ENCODE measurements around the gene LAMA3. TPM values are rescaled to one million over a fixed set of nuclear protein-coding genes. Genes with fewer than 3 reads are reported as not detected.

The LAMA3 gene
- total RNA-seq, 1 experiment from 2014 or later: 34.6 TPM

DNA sequence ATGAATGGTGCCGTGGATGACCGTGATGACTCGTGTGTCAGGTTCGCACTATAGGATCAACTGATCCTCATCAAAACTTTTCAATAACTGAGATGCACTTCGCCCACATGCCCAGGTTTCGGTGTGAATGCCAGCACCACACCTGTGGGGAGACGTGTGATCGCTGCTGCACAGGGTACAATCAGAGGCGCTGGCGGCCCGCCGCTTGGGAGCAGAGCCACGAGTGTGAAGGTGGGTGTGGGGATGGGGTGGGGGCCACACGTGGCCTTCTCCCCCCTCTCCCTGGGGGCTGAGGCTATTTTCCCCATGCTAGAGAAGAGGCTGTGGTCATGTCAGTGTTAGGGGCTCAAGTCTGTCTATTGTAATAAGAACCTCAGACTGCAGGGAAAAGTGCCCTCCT, 69.0 kb downstream of the LAMA3 start:
- H3K4me3 Mint-ChIP-seq (ENCODE audit: unreplicated experiment): no peak overlapping the region
- H3K27me3 Mint-ChIP-seq (ENCODE audit: insufficient read depth, unreplicated experiment): no peaks in the 10 kb centered on the region
- ChIA-PET CTCF (no interaction called here), POLR2A (no interaction called here)
- Histone ChIP-seq H3K4me3 (ENCODE audit: low read depth, low read length) (no peak overlapping the region), H3K4me1 (no peaks in the 10 kb centered on the region), H3K36me3 (ENCODE audit: control insufficient read depth, insufficient read depth, low read length) (no peaks in the 10 kb centered on the region), H3K9me3 (no peaks in the 10 kb centered on the region), H3K27me3 (replicated peaks; ENCODE audit: control insufficient read depth, insufficient read depth, low read length) (no peaks in the 10 kb centered on the region)
- H3K27ac Mint-ChIP-seq (ENCODE audit: unreplicated experiment): no peak overlapping the region
- DNase-seq: no peak
- H3K4me1 Mint-ChIP-seq (ENCODE audit: low read depth, unreplicated experiment): no peaks in the 10 kb centered on the region
- intact Hi-C loops (cut with micrococcal nuclease; ENCODE audit: unreplicated experiment): no loop called here
- H3K9me3 Mint-ChIP-seq (ENCODE audit: unreplicated experiment): no peaks in the 10 kb centered on the region
- no peak for TF ChIP-seq CTCF (IDR thresholded peaks at IDR 0.05; ENCODE audit: insufficient read depth in 1 of 2, low read depth in 1 of 2, low read length in 1 of 2, severe bottlenecking in 1 of 2, unreplicated experiment in 1 of 2)
- peaks cover 21% of the 10 kb centered on the region for H3K36me3 Mint-ChIP-seq (ENCODE audit: insufficient read depth, unreplicated experiment)
- no TSS peak for BruUV-seq (replicated peaks)

DNA sequence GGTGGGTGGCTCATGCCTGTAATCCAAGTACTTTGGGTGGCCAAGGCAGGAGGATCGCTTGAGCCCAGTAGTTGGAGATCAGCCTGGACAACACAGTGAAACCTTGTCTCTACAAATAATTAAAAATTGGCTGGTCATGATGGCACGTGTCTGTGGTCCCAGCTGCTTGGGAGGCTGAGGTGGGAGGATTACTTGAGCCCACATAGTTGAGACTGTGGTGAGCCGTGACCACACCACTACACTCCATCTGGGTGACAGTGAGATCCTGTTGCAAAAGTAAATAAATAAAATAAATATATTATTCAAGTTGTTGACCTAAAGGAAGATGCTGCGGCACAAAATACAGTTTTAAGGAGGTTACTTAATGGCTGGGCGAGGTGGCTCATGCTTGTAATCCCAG, 72.7 kb downstream of the LAMA3 start:
- Mint-ChIP-seq H3K27ac (ENCODE audit: unreplicated experiment) (no peak overlapping the region), H3K9me3 (ENCODE audit: unreplicated experiment) (no peaks in the 10 kb centered on the region), H3K36me3 (ENCODE audit: insufficient read depth, unreplicated experiment) (peaks cover 40% of the 10 kb centered on the region), H3K4me1 (ENCODE audit: low read depth, unreplicated experiment) (no peaks in the 10 kb centered on the region), H3K4me3 (ENCODE audit: unreplicated experiment) (no peak overlapping the region), H3K27me3 (ENCODE audit: insufficient read depth, unreplicated experiment) (no peaks in the 10 kb centered on the region)
- DNase-seq: no peak
- Histone ChIP-seq H3K36me3 (ENCODE audit: control insufficient read depth, insufficient read depth, low read length) (no peaks in the 10 kb centered on the region), H3K9me3 (no peaks in the 10 kb centered on the region), H3K4me3 (ENCODE audit: low read depth, low read length) (no peak overlapping the region), H3K4me1 (no peaks in the 10 kb centered on the region), H3K27me3 (replicated peaks; ENCODE audit: control insufficient read depth, insufficient read depth, low read length) (no peaks in the 10 kb centered on the region)
- TF ChIP-seq CTCF (IDR thresholded peaks at IDR 0.05; ENCODE audit: insufficient read depth in 1 of 2, low read depth in 1 of 2, low read length in 1 of 2, severe bottlenecking in 1 of 2, unreplicated experiment in 1 of 2): no peak
- POLR2A ChIA-PET: no interaction called here
- CTCF ChIA-PET: no interaction called here
- intact Hi-C loops (cut with micrococcal nuclease; ENCODE audit: unreplicated experiment): no loop called here
- BruUV-seq (replicated peaks): no TSS peak

DNA sequence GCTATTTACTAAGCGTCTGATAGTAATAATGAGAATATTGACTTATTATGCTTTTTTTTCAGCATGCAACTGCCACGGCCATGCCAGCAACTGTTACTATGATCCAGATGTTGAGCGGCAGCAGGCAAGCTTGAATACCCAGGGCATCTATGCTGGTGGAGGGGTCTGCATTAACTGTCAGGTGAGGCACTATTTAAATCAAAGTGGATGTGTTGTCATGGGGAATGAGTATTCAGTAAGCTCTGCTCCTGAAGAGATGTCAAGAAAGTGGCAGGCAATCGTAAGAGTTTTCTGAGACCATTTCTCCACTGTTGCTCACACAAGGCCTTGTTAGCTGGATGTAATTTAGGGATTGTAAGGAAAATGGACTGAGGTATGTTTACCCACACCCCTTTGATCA, 74.1 kb downstream of the LAMA3 start:
- Mint-ChIP-seq H3K27me3 (ENCODE audit: insufficient read depth, unreplicated experiment) (no peaks in the 10 kb centered on the region), H3K27ac (ENCODE audit: unreplicated experiment) (no peak overlapping the region), H3K9me3 (ENCODE audit: unreplicated experiment) (no peaks in the 10 kb centered on the region), H3K4me1 (ENCODE audit: low read depth, unreplicated experiment) (no peaks in the 10 kb centered on the region), H3K4me3 (ENCODE audit: unreplicated experiment) (no peak overlapping the region), H3K36me3 (ENCODE audit: insufficient read depth, unreplicated experiment) (peaks cover 42% of the 10 kb centered on the region)
- ChIA-PET POLR2A (no interaction called here), CTCF (no interaction called here)
- intact Hi-C loops (cut with micrococcal nuclease; ENCODE audit: unreplicated experiment): no loop called here
- no peaks in the 10 kb centered on the region for H3K27me3 ChIP-seq (replicated peaks; ENCODE audit: control insufficient read depth, insufficient read depth, low read length)
- H3K9me3 ChIP-seq: no peaks in the 10 kb centered on the region
- no peaks in the 10 kb centered on the region for H3K4me1 ChIP-seq
- TF ChIP-seq CTCF (IDR thresholded peaks at IDR 0.05; ENCODE audit: insufficient read depth in 1 of 2, low read depth in 1 of 2, low read length in 1 of 2, severe bottlenecking in 1 of 2, unreplicated experiment in 1 of 2): no peak
- DNase-seq: no peak
- no peak overlapping the region for H3K4me3 ChIP-seq (ENCODE audit: low read depth, low read length)
- no peaks in the 10 kb centered on the region for H3K36me3 ChIP-seq (ENCODE audit: control insufficient read depth, insufficient read depth, low read length)
- BruUV-seq (replicated peaks): no TSS peak
